ENCODE results near the gene SPAG7. TPM values are rescaled to one million over a fixed set of nuclear protein-coding genes. Genes with fewer than 3 reads are reported as not detected.

The SPAG7 gene
- total and polyA plus RNA-seq, 2 of the 8 experiments (the other 6 are each of a cell fraction or from before 2014, with no cell fraction given): 74.2 to 81.9 TPM

DNA sequence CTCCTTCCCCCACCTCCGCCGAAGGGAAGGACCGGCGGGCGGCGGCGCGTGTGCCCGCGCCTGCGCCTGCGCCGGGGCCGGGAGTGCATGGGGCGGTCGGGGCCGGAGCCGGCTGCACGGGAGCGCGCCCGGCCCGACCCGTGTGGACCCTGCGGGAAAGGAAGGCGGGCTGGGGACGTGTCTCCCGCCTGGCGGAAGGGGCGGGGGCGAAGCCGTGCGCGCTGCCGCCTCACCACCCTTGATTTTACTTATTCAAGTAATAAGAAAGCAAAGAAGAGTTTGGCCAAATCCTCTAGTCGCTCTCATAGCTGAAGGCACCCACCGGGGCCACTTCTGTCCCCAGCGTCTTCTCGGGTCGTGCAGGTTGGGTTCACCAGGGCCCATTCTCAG, 18.7 kb downstream of the SPAG7 start (continued):
- TF ChIP-seq, protein P1, sequence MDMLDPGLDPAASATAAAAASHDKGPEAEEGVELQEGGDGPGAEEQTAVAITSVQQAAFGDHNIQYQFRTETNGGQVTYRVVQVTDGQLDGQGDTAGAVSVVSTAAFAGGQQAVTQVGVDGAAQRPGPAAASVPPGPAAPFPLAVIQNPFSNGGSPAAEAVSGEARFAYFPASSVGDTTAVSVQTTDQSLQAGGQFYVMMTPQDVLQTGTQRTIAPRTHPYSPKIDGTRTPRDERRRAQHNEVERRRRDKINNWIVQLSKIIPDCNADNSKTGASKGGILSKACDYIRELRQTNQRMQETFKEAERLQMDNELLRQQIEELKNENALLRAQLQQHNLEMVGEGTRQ (IDR thresholded peaks at IDR 0.05; ENCODE audit: low read length): no peak
- TF ChIP-seq EGR1 (IDR thresholded peaks at IDR 0.05; ENCODE audit: borderline replicate concordance, low read depth, low read length) (no peak), CHD2 (IDR thresholded peaks at IDR 0.05; ENCODE audit: low read length) (no peak), KDM4A (IDR thresholded peaks at IDR 0.05; ENCODE audit: low read depth, low read length, severe bottlenecking) (no peak), CEBPB (IDR thresholded peaks at IDR 0.05; ENCODE audit: low read depth, low read length) (no peak), CBX5 (IDR thresholded peaks at IDR 0.05; ENCODE audit: low read depth, low read length) (no peak), CBX8 (IDR thresholded peaks at IDR 0.05; ENCODE audit: borderline replicate concordance, low read depth, low read length) (no peak), BCL11A (IDR thresholded peaks at IDR 0.05; ENCODE audit: low read depth in 2 of 2, low read length in 2 of 2) (no peak), FOSL1 (IDR thresholded peaks at IDR 0.05; ENCODE audit: insufficient read depth, low read depth, low read length) (no peak)
- TF ChIP-seq, protein P2, sequence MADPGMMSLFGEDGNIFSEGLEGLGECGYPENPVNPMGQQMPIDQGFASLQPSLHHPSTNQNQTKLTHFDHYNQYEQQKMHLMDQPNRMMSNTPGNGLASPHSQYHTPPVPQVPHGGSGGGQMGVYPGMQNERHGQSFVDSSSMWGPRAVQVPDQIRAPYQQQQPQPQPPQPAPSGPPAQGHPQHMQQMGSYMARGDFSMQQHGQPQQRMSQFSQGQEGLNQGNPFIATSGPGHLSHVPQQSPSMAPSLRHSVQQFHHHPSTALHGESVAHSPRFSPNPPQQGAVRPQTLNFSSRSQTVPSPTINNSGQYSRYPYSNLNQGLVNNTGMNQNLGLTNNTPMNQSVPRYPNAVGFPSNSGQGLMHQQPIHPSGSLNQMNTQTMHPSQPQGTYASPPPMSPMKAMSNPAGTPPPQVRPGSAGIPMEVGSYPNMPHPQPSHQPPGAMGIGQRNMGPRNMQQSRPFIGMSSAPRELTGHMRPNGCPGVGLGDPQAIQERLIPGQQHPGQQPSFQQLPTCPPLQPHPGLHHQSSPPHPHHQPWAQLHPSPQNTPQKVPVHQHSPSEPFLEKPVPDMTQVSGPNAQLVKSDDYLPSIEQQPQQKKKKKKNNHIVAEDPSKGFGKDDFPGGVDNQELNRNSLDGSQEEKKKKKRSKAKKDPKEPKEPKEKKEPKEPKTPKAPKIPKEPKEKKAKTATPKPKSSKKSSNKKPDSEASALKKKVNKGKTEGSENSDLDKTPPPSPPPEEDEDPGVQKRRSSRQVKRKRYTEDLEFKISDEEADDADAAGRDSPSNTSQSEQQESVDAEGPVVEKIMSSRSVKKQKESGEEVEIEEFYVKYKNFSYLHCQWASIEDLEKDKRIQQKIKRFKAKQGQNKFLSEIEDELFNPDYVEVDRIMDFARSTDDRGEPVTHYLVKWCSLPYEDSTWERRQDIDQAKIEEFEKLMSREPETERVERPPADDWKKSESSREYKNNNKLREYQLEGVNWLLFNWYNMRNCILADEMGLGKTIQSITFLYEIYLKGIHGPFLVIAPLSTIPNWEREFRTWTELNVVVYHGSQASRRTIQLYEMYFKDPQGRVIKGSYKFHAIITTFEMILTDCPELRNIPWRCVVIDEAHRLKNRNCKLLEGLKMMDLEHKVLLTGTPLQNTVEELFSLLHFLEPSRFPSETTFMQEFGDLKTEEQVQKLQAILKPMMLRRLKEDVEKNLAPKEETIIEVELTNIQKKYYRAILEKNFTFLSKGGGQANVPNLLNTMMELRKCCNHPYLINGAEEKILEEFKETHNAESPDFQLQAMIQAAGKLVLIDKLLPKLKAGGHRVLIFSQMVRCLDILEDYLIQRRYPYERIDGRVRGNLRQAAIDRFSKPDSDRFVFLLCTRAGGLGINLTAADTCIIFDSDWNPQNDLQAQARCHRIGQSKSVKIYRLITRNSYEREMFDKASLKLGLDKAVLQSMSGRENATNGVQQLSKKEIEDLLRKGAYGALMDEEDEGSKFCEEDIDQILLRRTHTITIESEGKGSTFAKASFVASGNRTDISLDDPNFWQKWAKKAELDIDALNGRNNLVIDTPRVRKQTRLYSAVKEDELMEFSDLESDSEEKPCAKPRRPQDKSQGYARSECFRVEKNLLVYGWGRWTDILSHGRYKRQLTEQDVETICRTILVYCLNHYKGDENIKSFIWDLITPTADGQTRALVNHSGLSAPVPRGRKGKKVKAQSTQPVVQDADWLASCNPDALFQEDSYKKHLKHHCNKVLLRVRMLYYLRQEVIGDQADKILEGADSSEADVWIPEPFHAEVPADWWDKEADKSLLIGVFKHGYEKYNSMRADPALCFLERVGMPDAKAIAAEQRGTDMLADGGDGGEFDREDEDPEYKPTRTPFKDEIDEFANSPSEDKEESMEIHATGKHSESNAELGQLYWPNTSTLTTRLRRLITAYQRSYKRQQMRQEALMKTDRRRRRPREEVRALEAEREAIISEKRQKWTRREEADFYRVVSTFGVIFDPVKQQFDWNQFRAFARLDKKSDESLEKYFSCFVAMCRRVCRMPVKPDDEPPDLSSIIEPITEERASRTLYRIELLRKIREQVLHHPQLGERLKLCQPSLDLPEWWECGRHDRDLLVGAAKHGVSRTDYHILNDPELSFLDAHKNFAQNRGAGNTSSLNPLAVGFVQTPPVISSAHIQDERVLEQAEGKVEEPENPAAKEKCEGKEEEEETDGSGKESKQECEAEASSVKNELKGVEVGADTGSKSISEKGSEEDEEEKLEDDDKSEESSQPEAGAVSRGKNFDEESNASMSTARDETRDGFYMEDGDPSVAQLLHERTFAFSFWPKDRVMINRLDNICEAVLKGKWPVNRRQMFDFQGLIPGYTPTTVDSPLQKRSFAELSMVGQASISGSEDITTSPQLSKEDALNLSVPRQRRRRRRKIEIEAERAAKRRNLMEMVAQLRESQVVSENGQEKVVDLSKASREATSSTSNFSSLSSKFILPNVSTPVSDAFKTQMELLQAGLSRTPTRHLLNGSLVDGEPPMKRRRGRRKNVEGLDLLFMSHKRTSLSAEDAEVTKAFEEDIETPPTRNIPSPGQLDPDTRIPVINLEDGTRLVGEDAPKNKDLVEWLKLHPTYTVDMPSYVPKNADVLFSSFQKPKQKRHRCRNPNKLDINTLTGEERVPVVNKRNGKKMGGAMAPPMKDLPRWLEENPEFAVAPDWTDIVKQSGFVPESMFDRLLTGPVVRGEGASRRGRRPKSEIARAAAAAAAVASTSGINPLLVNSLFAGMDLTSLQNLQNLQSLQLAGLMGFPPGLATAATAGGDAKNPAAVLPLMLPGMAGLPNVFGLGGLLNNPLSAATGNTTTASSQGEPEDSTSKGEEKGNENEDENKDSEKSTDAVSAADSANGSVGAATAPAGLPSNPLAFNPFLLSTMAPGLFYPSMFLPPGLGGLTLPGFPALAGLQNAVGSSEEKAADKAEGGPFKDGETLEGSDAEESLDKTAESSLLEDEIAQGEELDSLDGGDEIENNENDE (IDR thresholded peaks at IDR 0.05; ENCODE audit: insufficient replicate concordance, low read length): no peak
- TF ChIP-seq, protein P3, sequence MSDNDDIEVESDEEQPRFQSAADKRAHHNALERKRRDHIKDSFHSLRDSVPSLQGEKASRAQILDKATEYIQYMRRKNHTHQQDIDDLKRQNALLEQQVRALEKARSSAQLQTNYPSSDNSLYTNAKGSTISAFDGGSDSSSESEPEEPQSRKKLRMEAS (IDR thresholded peaks at IDR 0.05): peak; percentile 11; the same call in 1 of the 2 replicates
